CD8-positive, alpha-beta memory T cell (primary cell): Measurements from ENCODE around the gene UBE2B. TPM values are rescaled to one million over a fixed set of nuclear protein-coding genes. Genes with fewer than 3 reads are reported as not detected.
"Not testable (repeated sequence)": the region's sequence is repeated elsewhere in the genome, so short reads cannot be mapped to it uniquely, and the experiment has no call there.

Experiments used
- CTCF ChIA-PET: fragments of 350-600 bp; sonication (Branson Sonifier 250); formaldehyde crosslinking; loops from one replicate; lab custom pipeline; 2021; ENCODE audit warnings: antibody characterized with exemption; lab: Charles Lee
- POLR2A ChIA-PET: fragments of 350-600 bp; sonication (Branson Sonifier 250); formaldehyde crosslinking; loops from one replicate; lab custom pipeline; 2021; ENCODE audit warnings: antibody characterized with exemption; lab: Charles Lee
- DNase-seq, 5 donors: peaks; one replicate each; pipeline versions ENCODE4 v3.0.0 to v3.0.0-alpha.2; 2020 to 2022; ENCODE audit warnings: mixed read lengths in 1 of 5
- H3K27ac ChIP-seq: one replicate; pipeline ENCODE4 v1.7.0; 2013; ENCODE audit warnings: low read depth, mild to moderate bottlenecking, low read length, moderate library complexity
- H3K27me3 ChIP-seq: 2 replicates; pipeline ENCODE4 v1.7.0; 2013; ENCODE audit warnings: low read length, mild to moderate bottlenecking; ENCODE audit not compliant: insufficient read depth, poor library complexity, severe bottlenecking
- H3K36me3 ChIP-seq: 2 replicates; pipeline ENCODE4 v1.7.0; 2013; ENCODE audit warnings: mild to moderate bottlenecking, low read length, moderate library complexity; ENCODE audit not compliant: insufficient read depth
- H3K4me1 ChIP-seq: 2 replicates; pipeline ENCODE4 v1.7.0; 2013; ENCODE audit warnings: mild to moderate bottlenecking, low read length, moderate library complexity; ENCODE audit not compliant: insufficient read depth
- H3K4me3 ChIP-seq: 2 replicates; pipeline ENCODE4 v1.7.0; 2013; ENCODE audit warnings: mild to moderate bottlenecking, low read length
- H3K9me3 ChIP-seq: 2 replicates; pipeline ENCODE4 v1.7.0; 2013; ENCODE audit warnings: mild to moderate bottlenecking, low read length
- H3K27ac Mint-ChIP-seq, 8 donors: one replicate each; pipeline ENCODE4 v1.8.0; 2020 to 2021; ENCODE audit warnings: mixed read lengths in 8 of 8, mild to moderate bottlenecking in 6 of 8, inconsistent platforms in 3 of 8, moderate library complexity in 3 of 8
- H3K27me3 Mint-ChIP-seq, 2 donors: one replicate each; pipeline ENCODE4 v1.8.0; 2020 to 2021; ENCODE audit warnings: mixed read lengths in 2 of 2, mild to moderate bottlenecking in 1 of 2, moderate library complexity in 1 of 2
- H3K36me3 Mint-ChIP-seq, 3 donors: one replicate each; pipeline ENCODE4 v1.8.0; 2020 to 2021; ENCODE audit warnings: mixed read lengths in 3 of 3, inconsistent platforms in 1 of 3, mild to moderate bottlenecking in 1 of 3
- H3K4me1 Mint-ChIP-seq, 3 donors: one replicate each; pipeline ENCODE4 v1.8.0; 2020 to 2021; ENCODE audit warnings: mixed read lengths in 3 of 3, inconsistent platforms in 1 of 3, mild to moderate bottlenecking in 1 of 3
- H3K4me3 Mint-ChIP-seq, 7 donors: one replicate each; pipeline ENCODE4 v1.8.0; 2020 to 2021; ENCODE audit warnings: mixed read lengths in 7 of 7, mild to moderate bottlenecking in 6 of 7, moderate library complexity in 4 of 7, inconsistent platforms in 2 of 7
- H3K9me3 Mint-ChIP-seq, 5 donors: one replicate each; pipeline ENCODE4 v1.8.0; 2020 to 2022; ENCODE audit warnings: mixed read lengths in 5 of 5, mild to moderate bottlenecking in 3 of 5, moderate library complexity in 2 of 5, inconsistent platforms in 1 of 5
- polyA plus RNA-seq: library from polyadenylated mRNA; unstranded; fragments of 300-500 nt; fragmentation: Illumina TruSeq; gene quantifications from one replicate; pipeline ENCODE4 v1.2.3, GENCODE V29; 2021
- total RNA-seq, 2 experiments: library from RNA; stranded (reverse); gene quantifications; one replicate each; pipeline ENCODE4 v1.2.3, GENCODE V29; 2021

The UBE2B gene
- total and polyA plus RNA-seq, 3 experiments from 2014 or later: 79.3 to 105 (median 105) TPM

GRCh38 chr5:134382204-134382603 lies 10.8 kb downstream of the UBE2B start:
- not testable (repeated sequence) for H3K27ac ChIP-seq, H3K4me1 ChIP-seq

GRCh38 chr5:134383980-134384697 lies 12.8 kb downstream of the UBE2B start:
- no peak overlapping the region for H3K4me3 ChIP-seq
- POLR2A ChIA-PET: no interaction called here

More at GRCh38 chr5:134382204-134382603, 10.8 kb downstream of the UBE2B start:
- not testable (repeated sequence) for H3K27me3 ChIP-seq, H3K4me3 Mint-ChIP-seq, H3K9me3 Mint-ChIP-seq, H3K9me3 ChIP-seq, DNase-seq, H3K4me3 ChIP-seq, H3K27me3 Mint-ChIP-seq
- CTCF ChIA-PET: interaction anchor here (2.0 kb wide), 1 partner anchor 10 kb away, joined by 8 read pairs; the partner anchor contains the start of gene UBE2B
- Mint-ChIP-seq H3K36me3 (peaks cover 6 to 76% (median 17%) of the 10 kb centered on the region in 3 donors), H3K4me1 (peaks cover 29 to 42% (median 41%) of the 10 kb centered on the region in 3 donors), H3K27ac (peak overlapping the region in 3 of 8 donors; percentile 11 to 29 (median 26))
- peaks cover 52% of the 10 kb centered on the region for H3K36me3 ChIP-seq
- POLR2A ChIA-PET: interaction anchor here (0.7 to 1.2 kb wide), 2 partner anchors 9 to 10 kb away, joined by 4 to 5 read pairs; partner anchors contain the start of gene UBE2B

GRCh38 chr5:134387443-134387842 lies 16.1 kb downstream of the UBE2B start:
- no peak overlapping the region for H3K4me3 ChIP-seq
- no peaks in the 10 kb centered on the region for H3K9me3 ChIP-seq
- Mint-ChIP-seq H3K9me3 (no peaks in the 10 kb centered on the region), H3K4me3 (no peak overlapping the region), H3K27ac (peak overlapping the region in 1 of 8 donors; percentile 41), H3K4me1 (peaks cover 10 to 18% (median 17%) of the 10 kb centered on the region in 3 donors), H3K36me3 (peaks cover 9 to 78% (median 22%) of the 10 kb centered on the region in 3 donors), H3K27me3 (no peaks in the 10 kb centered on the region)
- DNase-seq: no peak
- H3K36me3 ChIP-seq: peaks cover 65% of the 10 kb centered on the region
- ChIA-PET CTCF (no interaction called here), POLR2A (no interaction called here)
- no peak overlapping the region for H3K27ac ChIP-seq
- no peaks in the 10 kb centered on the region for H3K4me1 ChIP-seq
- no peaks in the 10 kb centered on the region for H3K27me3 ChIP-seq

More at GRCh38 chr5:134383980-134384697, 12.8 kb downstream of the UBE2B start:
- no peaks in the 10 kb centered on the region for H3K27me3 Mint-ChIP-seq
- peaks cover 20 to 29% (median 27%) of the 10 kb centered on the region in 3 donors for H3K4me1 Mint-ChIP-seq
- peaks cover 9 to 78% (median 20%) of the 10 kb centered on the region in 3 donors for H3K36me3 Mint-ChIP-seq
- H3K27ac ChIP-seq: no peak overlapping the region
- H3K27ac Mint-ChIP-seq: peak overlapping the region in 5 of 8 donors; percentile 21 to 79 (median 65)
- CTCF ChIA-PET: interaction anchor here (1.0 to 1.8 kb wide), 2 partner anchors 27 to 203 kb away, joined by 4 to 5 read pairs; partner anchors contain the start of gene CDKN2AIPNL
- H3K9me3 ChIP-seq: no peaks in the 10 kb centered on the region
- no peak overlapping the region for H3K4me3 Mint-ChIP-seq
- no peaks in the 10 kb centered on the region for H3K9me3 Mint-ChIP-seq
- H3K27me3 ChIP-seq: no peaks in the 10 kb centered on the region
- peaks cover 4% of the 10 kb centered on the region for H3K4me1 ChIP-seq
- H3K36me3 ChIP-seq: peaks cover 56% of the 10 kb centered on the region
- DNase-seq: no peak

DNA sequence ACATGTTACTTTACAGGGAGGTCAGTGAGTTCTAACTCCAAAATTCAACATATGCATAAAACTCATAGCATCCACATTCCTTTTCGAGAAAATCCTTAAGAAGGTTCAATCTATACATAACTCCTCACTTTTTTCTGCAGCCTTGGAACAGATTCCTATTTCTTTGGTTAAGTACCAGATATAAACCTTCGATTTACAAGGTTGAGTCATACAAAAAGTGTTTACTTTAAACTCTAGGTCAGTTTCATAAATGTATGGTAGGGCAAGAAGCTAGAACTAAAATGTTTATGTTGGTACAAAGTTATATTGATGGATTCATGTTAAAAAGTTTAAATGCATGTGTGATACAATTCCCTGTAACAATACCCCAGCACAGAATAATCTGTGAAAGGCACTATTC lies 20.9 kb downstream of the UBE2B start:
- Mint-ChIP-seq H3K27me3 (no peaks in the 10 kb centered on the region), H3K4me3 (no peak overlapping the region), H3K9me3 (no peaks in the 10 kb centered on the region), H3K36me3 (peaks cover 2 to 83% (median 16%) of the 10 kb centered on the region in 3 donors), H3K27ac (peak overlapping the region in 1 of 8 donors; percentile 5), H3K4me1 (peaks cover 2 to 3% (median 3%) of the 10 kb centered on the region in 3 donors)
- Histone ChIP-seq H3K36me3 (peaks cover 40% of the 10 kb centered on the region), H3K27ac (no peak overlapping the region), H3K9me3 (no peaks in the 10 kb centered on the region), H3K4me3 (no peak overlapping the region), H3K4me1 (no peaks in the 10 kb centered on the region), H3K27me3 (no peaks in the 10 kb centered on the region)
- no peak for DNase-seq
- CTCF ChIA-PET: interaction anchor here (0.8 to 2.5 kb wide), 4 partner anchors 19 to 195 kb away, joined by 3 to 7 read pairs (median 5); partner anchors contain the start of genes CDKN2AIPNL and UBE2B
- POLR2A ChIA-PET: no interaction called here

DNA sequence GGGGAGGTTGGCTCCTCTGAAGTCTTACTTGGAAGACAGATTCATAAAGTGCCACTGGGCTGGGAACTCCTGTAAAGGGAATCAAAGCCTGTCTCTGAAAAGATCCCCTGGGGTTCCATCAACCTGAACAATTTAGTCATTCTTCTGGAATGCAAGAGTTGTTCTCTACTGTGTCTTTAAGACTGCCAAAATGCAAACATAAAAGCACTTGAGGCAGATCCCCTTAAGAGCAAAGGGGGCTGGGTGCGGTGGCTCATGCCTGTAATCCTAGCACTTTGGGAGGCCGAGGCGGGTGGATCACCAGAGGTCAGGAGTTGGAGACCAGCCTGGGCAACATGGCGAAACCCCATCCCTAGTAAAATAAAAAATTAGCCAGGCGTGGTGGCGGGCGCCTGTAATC lies 23.6 kb downstream of the UBE2B start:
- no peaks in the 10 kb centered on the region for H3K4me1 ChIP-seq
- H3K36me3 Mint-ChIP-seq: peaks cover 0 to 85% (median 14%) of the 10 kb centered on the region in 3 donors
- ChIA-PET CTCF (no interaction called here), POLR2A (no interaction called here)
- no peaks in the 10 kb centered on the region for H3K27me3 ChIP-seq
- no peak overlapping the region for H3K4me3 ChIP-seq
- H3K9me3 ChIP-seq: no peaks in the 10 kb centered on the region
- H3K27ac ChIP-seq: no peak overlapping the region
- DNase-seq: no peak
- H3K27ac Mint-ChIP-seq: no peak overlapping the region
- no peak overlapping the region for H3K4me3 Mint-ChIP-seq
- no peaks in the 10 kb centered on the region for H3K9me3 Mint-ChIP-seq
- H3K4me1 Mint-ChIP-seq: peaks cover 2 to 3% (median 3%) of the 10 kb centered on the region in 3 donors
- peaks cover 27% of the 10 kb centered on the region for H3K36me3 ChIP-seq
- H3K27me3 Mint-ChIP-seq: no peaks in the 10 kb centered on the region

- POLR2A ChIA-PET: interaction anchor here (1.1 kb wide), 2 partner anchors 15 to 24 kb away, joined by 3 read pairs; partner anchors contain the start of gene CDKN2AIPNL
- CTCF ChIA-PET: interaction anchor here (1.3 to 2.2 kb wide), 2 partner anchors 15 to 181 kb away, joined by 3 to 8 read pairs; partner anchors contain the start of gene CDKN2AIPNL
Measured at GRCh38 chr5:134396274-134396673, 24.9 kb downstream of the UBE2B start.

GRCh38 chr5:134397196-134397595 lies 25.8 kb downstream of the UBE2B start:
- no peaks in the 10 kb centered on the region for H3K9me3 Mint-ChIP-seq
- Histone ChIP-seq H3K9me3 (no peaks in the 10 kb centered on the region), H3K27me3 (no peaks in the 10 kb centered on the region), H3K4me1 (no peaks in the 10 kb centered on the region), H3K36me3 (peaks cover 4% of the 10 kb centered on the region), H3K4me3 (no peak overlapping the region), H3K27ac (no peak overlapping the region)
- peak overlapping the region in 3 of 8 donors; percentile 6 to 48 (median 33) for H3K27ac Mint-ChIP-seq
- no peak overlapping the region for H3K4me3 Mint-ChIP-seq
- CTCF ChIA-PET: interaction anchor here (2.2 kb wide), 1 partner anchor 14 kb away, joined by 8 read pairs; the partner anchor contains the start of gene CDKN2AIPNL
- no peak for DNase-seq
- no peaks in the 10 kb centered on the region for H3K27me3 Mint-ChIP-seq
- POLR2A ChIA-PET: no interaction called here
- H3K36me3 Mint-ChIP-seq: peaks cover 0 to 74% (median 16%) of the 10 kb centered on the region in 3 donors
- H3K4me1 Mint-ChIP-seq: peaks cover 0 to 2% (median 0%) of the 10 kb centered on the region in 3 donors

More at GRCh38 chr5:134396274-134396673, 24.9 kb downstream of the UBE2B start:
- H3K27me3 Mint-ChIP-seq: no peaks in the 10 kb centered on the region
- no peak overlapping the region for H3K4me3 Mint-ChIP-seq
- no peaks in the 10 kb centered on the region for H3K27me3 ChIP-seq
- no peaks in the 10 kb centered on the region for H3K9me3 Mint-ChIP-seq
- H3K4me3 ChIP-seq: no peak overlapping the region
- peaks cover 0 to 2% (median 1%) of the 10 kb centered on the region in 3 donors for H3K4me1 Mint-ChIP-seq
- H3K36me3 ChIP-seq: peaks cover 13% of the 10 kb centered on the region
- H3K36me3 Mint-ChIP-seq: peaks cover 0 to 76% (median 13%) of the 10 kb centered on the region in 3 donors
- no peaks in the 10 kb centered on the region for H3K9me3 ChIP-seq
- H3K4me1 ChIP-seq: no peaks in the 10 kb centered on the region
- H3K27ac ChIP-seq: no peak overlapping the region
- DNase-seq: no peak
- peak overlapping the region in 2 of 8 donors; percentile 22 to 26 for H3K27ac Mint-ChIP-seq
